H9 (cell line): Measurements from ENCODE around the gene PIK3C2B. TPM values are rescaled to one million over a fixed set of nuclear protein-coding genes. Genes with fewer than 3 reads are reported as not detected.

Experiments
- DNase-seq: peaks from one replicate; pipeline ENCODE4 v3.0.0-alpha.2; 2017
- H2AFZ ChIP-seq: one replicate; pipeline ENCODE4 v1.6.1; 2013; ENCODE audit warnings: mild to moderate bottlenecking, low read length, control low read depth, moderate library complexity
- H2AK5ac ChIP-seq: 2 replicates; pipeline ENCODE4 v1.6.1; 2013; ENCODE audit warnings: low read length, control low read depth, mixed read lengths; ENCODE audit not compliant: insufficient read length
- H2BK120ac ChIP-seq: one replicate; pipeline ENCODE4 v1.6.1; 2013; ENCODE audit warnings: low read depth, mild to moderate bottlenecking, low read length, control low read depth, inconsistent platforms; ENCODE audit not compliant: poor library complexity, severe bottlenecking
- H2BK12ac ChIP-seq: 2 replicates; pipeline ENCODE4 v1.6.1; 2013; ENCODE audit warnings: low read length, control low read depth, mixed read lengths, low read depth; ENCODE audit not compliant: insufficient read length
- H2BK15ac ChIP-seq: 2 replicates; pipeline ENCODE4 v1.6.1; 2013; ENCODE audit warnings: low read depth, low read length, control low read depth
- H2BK20ac ChIP-seq: one replicate; pipeline ENCODE4 v1.6.1; 2013; ENCODE audit warnings: low read depth, mild to moderate bottlenecking, low read length, control low read depth, inconsistent platforms; ENCODE audit not compliant: poor library complexity, severe bottlenecking
- H2BK5ac ChIP-seq: 2 replicates; pipeline ENCODE4 v1.6.1; 2013; ENCODE audit warnings: low read length, control low read depth, mixed read lengths; ENCODE audit not compliant: insufficient read length
- H3K14ac ChIP-seq: 2 replicates; pipeline ENCODE4 v1.6.1; 2013; ENCODE audit warnings: low read length, control low read depth; ENCODE audit not compliant: insufficient read depth
- H3K18ac ChIP-seq: 2 replicates; pipeline ENCODE4 v1.6.1; 2013; ENCODE audit warnings: low read depth, mild to moderate bottlenecking, mixed read lengths, low read length, control low read depth; ENCODE audit not compliant: insufficient read length
- H3K23ac ChIP-seq: 2 replicates; pipeline ENCODE4 v1.6.1; 2013; ENCODE audit warnings: low read length, control low read depth, mixed read lengths, low read depth; ENCODE audit not compliant: insufficient read length
- H3K23me2 ChIP-seq: 2 replicates; pipeline ENCODE4 v1.6.1; 2013; ENCODE audit warnings: low read depth, mild to moderate bottlenecking, mixed read lengths, low read length, control low read depth; ENCODE audit not compliant: insufficient read length, poor library complexity, severe bottlenecking
- H3K27ac ChIP-seq: 2 replicates; pipeline ENCODE4 v1.5.1; 2013; ENCODE audit warnings: low read length, control low read depth, mixed read lengths, low read depth; ENCODE audit not compliant: insufficient read length
- H3K27me3 ChIP-seq: 2 replicates; pipeline ENCODE4 v1.6.1; 2013; ENCODE audit warnings: low read length, control low read depth, inconsistent platforms; ENCODE audit not compliant: insufficient read depth
- H3K4ac ChIP-seq: 2 replicates; pipeline ENCODE4 v1.6.1; 2013; ENCODE audit warnings: low read depth, mild to moderate bottlenecking, control low read depth, inconsistent platforms, low read length, moderate library complexity
- H3K4me1 ChIP-seq: 2 replicates; pipeline ENCODE4 v1.6.1; 2013; ENCODE audit warnings: low read length, control low read depth, inconsistent platforms; ENCODE audit not compliant: insufficient read depth
- H3K4me2 ChIP-seq: 2 replicates; pipeline ENCODE4 v1.6.1; 2013; ENCODE audit warnings: low read length, control low read depth, mixed read lengths; ENCODE audit not compliant: insufficient read length, insufficient read depth
- H3K56ac ChIP-seq: 2 replicates; pipeline ENCODE4 v1.6.1; 2013; ENCODE audit warnings: low read depth, mild to moderate bottlenecking, mixed read lengths, low read length, control low read depth; ENCODE audit not compliant: insufficient read length
- H3K79me1 ChIP-seq: 2 replicates; pipeline ENCODE4 v1.6.1; 2013; ENCODE audit warnings: low read depth, mild to moderate bottlenecking, moderate library complexity, low read length, control low read depth, inconsistent platforms; ENCODE audit not compliant: insufficient read depth, poor library complexity, severe bottlenecking
- H3K79me2 ChIP-seq: 2 replicates; pipeline ENCODE4 v1.6.1; 2013; ENCODE audit warnings: low read length, control low read depth, inconsistent platforms; ENCODE audit not compliant: insufficient read depth
- H3K9ac ChIP-seq: 2 replicates; pipeline ENCODE4 v1.6.1; 2013; ENCODE audit warnings: low read length, control low read depth, mixed read lengths; ENCODE audit not compliant: insufficient read length; ENCODE audit errors: extremely low read depth
- H3K9me3 ChIP-seq: one replicate; pipeline ENCODE4 v1.6.1; 2013; ENCODE audit warnings: low read depth, low read length, inconsistent platforms; ENCODE audit not compliant: control insufficient read depth
- H3T11ph ChIP-seq: one replicate; pipeline ENCODE4 v1.6.1; 2013; ENCODE audit warnings: mild to moderate bottlenecking, low read length, control low read depth, inconsistent platforms
- H4K20me1 ChIP-seq: one replicate; pipeline ENCODE4 v1.6.1; 2013; ENCODE audit not compliant: control insufficient read depth, insufficient read length, insufficient read depth
- H4K5ac ChIP-seq: 2 replicates; pipeline ENCODE4 v1.6.1; 2013; ENCODE audit warnings: low read depth, mild to moderate bottlenecking, mixed read lengths, low read length, control low read depth; ENCODE audit not compliant: insufficient read length
- H4K8ac ChIP-seq: replicated peaks from 2 replicates; pipeline ENCODE4 v1.6.1; 2013; ENCODE audit warnings: low read length, control low read depth, mixed read lengths, low read depth; ENCODE audit not compliant: insufficient read length
- H4K91ac ChIP-seq: 2 replicates; pipeline ENCODE4 v1.6.1; 2013; ENCODE audit warnings: low read depth, mild to moderate bottlenecking, moderate library complexity, mixed read lengths, low read length, control low read depth; ENCODE audit not compliant: insufficient read length
- H3K27ac Mint-ChIP-seq, 3 experiments: 2 replicates in 2 of 3; 3 replicates in 1 of 3; pipeline ENCODE4 v1.8.0; 2020 to 2021; ENCODE audit warnings: mixed read lengths in 3 of 3, mild to moderate bottlenecking in 1 of 3, moderate library complexity in 1 of 3
- H3K27me3 Mint-ChIP-seq: 2 replicates; pipeline ENCODE4 v1.8.0; 2021; ENCODE audit warnings: low read depth, mild to moderate bottlenecking, moderate library complexity, mixed read lengths
- H3K36me3 Mint-ChIP-seq, 3 experiments: 2 replicates in 2 of 3; 3 replicates in 1 of 3; pipeline ENCODE4 v1.8.0; 2020 to 2021; ENCODE audit warnings: low read depth in 3 of 3, mixed read lengths in 3 of 3; ENCODE audit not compliant: insufficient read depth in 1 of 3
- H3K4me1 Mint-ChIP-seq, 2 experiments: 2 replicates each; pipeline ENCODE4 v1.8.0; 2020; ENCODE audit warnings: mixed read lengths in 2 of 2
- H3K4me3 Mint-ChIP-seq, 2 experiments: 2 replicates in 1 of 2; 3 replicates in 1 of 2; pipeline ENCODE4 v1.8.0; 2020 to 2021; ENCODE audit warnings: mild to moderate bottlenecking in 2 of 2, mixed read lengths in 2 of 2, moderate library complexity in 1 of 2
- H3K9me3 Mint-ChIP-seq, 2 experiments: 2 replicates in 1 of 2; 3 replicates in 1 of 2; pipeline ENCODE4 v1.8.0; 2020; ENCODE audit warnings: mild to moderate bottlenecking in 2 of 2, mixed read lengths in 2 of 2, moderate library complexity in 1 of 2
- CTCF ChIP-seq: fragments of 200-600 bp; sonication (generic); conservative IDR thresholded peaks from 3 replicates; pipeline ENCODE4 v1.8.0; 2021; ENCODE audit warnings: antibody characterized with exemption, mild to moderate bottlenecking
- WGBS: extraction: QIAGEN DNeasy Blood & Tissue Kit; methylation state at CpG from one replicate; pipeline ENCODE4 v1.1.7; 2013; ENCODE audit warnings: missing lambda C conversion rate, low lambda C conversion rate, mixed read lengths; ENCODE audit not compliant: insufficient read length; ENCODE audit errors: extremely low coverage; 5-methylcytosine and 5-hydroxymethylcytosine counted together
- total RNA-seq: library from RNA; stranded (reverse); gene quantifications from 2 replicates; pipeline ENCODE4 v1.2.1, GENCODE V29; 2021

PIK3C2B gene
- total RNA-seq, 1 experiment from 2014 or later, result 13.1 TPM

GRCh38 chr1:204503122-204503912 lies 8.7 kb upstream of the PIK3C2B start:
- peak; percentile 92 for TF ChIP-seq CTCF
- no peak overlapping the region for H3K27ac ChIP-seq
- no peak overlapping the region for H4K91ac ChIP-seq
- no peak overlapping the region for H2BK120ac ChIP-seq
- no peak overlapping the region for H2BK5ac ChIP-seq
- H3K79me2 ChIP-seq, result no peaks in the 10 kb centered on the region
- no peaks in the 10 kb centered on the region for H3K9me3 ChIP-seq
- WGBS, result no CpG with 5 or more reads among the region's 7 CpGs
- no peak overlapping the region for H2AK5ac ChIP-seq
- Mint-ChIP-seq H3K27ac (peak overlapping the region in 1 of 3 experiments; percentile 76; a peak in 3 of 7 replicates), H3K4me3 (peak overlapping the region in 1 of 2 experiments; percentile 18; a peak in 2 of 5 replicates), H3K9me3 (peaks cover 5% of the 10 kb centered on the region in 2 experiments; a peak in 3 of 5 replicates), H3K36me3 (peaks cover 0 to 2% (median 0%) of the 10 kb centered on the region in 3 experiments; a peak in 1 of 7 replicates), H3K4me1 (peaks cover 10 to 11% of the 10 kb centered on the region in 2 experiments), H3K27me3 (peaks cover 8% of the 10 kb centered on the region)
- no peaks in the 10 kb centered on the region for H3K27me3 ChIP-seq
- no peak overlapping the region for H3T11ph ChIP-seq
- no peak overlapping the region for H3K4me2 ChIP-seq
- no peak overlapping the region for H3K9ac ChIP-seq
- H2BK20ac ChIP-seq, result no peak overlapping the region
- peak overlapping the region; percentile 14 for H2AFZ ChIP-seq
- H3K23me2 ChIP-seq, result no peaks in the 10 kb centered on the region
- no peaks in the 10 kb centered on the region for H3K79me1 ChIP-seq
- H4K20me1 ChIP-seq, result no peaks in the 10 kb centered on the region
- no peak overlapping the region for H3K56ac ChIP-seq
- H3K14ac ChIP-seq, result no peak overlapping the region
- H2BK15ac ChIP-seq, result no peak overlapping the region
- H4K5ac ChIP-seq, result no peak overlapping the region
- H3K4ac ChIP-seq, result no peak overlapping the region
- no peak for DNase-seq
- no peaks in the 10 kb centered on the region for H3K4me1 ChIP-seq
- no peak overlapping the region for H2BK12ac ChIP-seq
- H3K23ac ChIP-seq, result no peak overlapping the region
- no peak overlapping the region for H4K8ac ChIP-seq
- no peak overlapping the region for H3K18ac ChIP-seq
